Erythroblast (primary cell): ENCODE results near the gene TNNC1.

Source experiments
- GATA1 ChIP-seq: IDR thresholded peaks from 2 replicates; pipeline ENCODE4 v1.6.1; 2011; ENCODE audit warnings: low read depth, mild to moderate bottlenecking, control low read depth, low read length, moderate library complexity
- POLR2A ChIP-seq: IDR thresholded peaks from 2 replicates; pipeline ENCODE4 v1.6.1; 2011; ENCODE audit warnings: mild to moderate bottlenecking, low read length

- no peak for TF ChIP-seq POLR2A
- no peak for TF ChIP-seq GATA1
Measured at GRCh38 chr3:52441091-52441771, 12.6 kb downstream of the TNNC1 start.
